Nucleus accumbens (tissue), 56 donors: ENCODE measurements around the gene SURF2.
"Not testable (repeated sequence)": the region's sequence is repeated elsewhere in the genome, so short reads cannot be mapped to it uniquely, and the experiment has no call there.

Source experiments
- DNase-seq, 56 donors: peaks; one replicate each; lab custom pipeline; 2025; lab: John Stamatoyannopoulos, UW

The SURF2 gene

DNA sequence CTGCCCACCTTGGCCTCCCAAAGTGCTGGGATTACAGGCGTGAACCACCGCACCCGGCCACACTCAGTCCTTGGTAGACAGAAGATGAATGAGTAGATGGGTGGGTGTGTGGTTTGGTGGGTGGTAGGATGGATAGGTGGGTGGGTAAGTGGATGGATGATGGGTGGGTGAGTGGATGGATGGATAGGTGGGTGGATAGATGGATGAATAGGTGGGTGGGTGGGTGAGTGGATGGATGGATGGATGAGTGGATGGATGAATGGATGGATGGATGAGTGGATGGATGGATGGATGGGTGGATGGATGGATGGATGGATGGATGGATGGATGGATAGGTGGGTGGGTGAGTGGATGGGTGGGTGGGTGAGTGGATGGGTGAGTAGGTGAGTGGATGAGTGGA, 36.0 kb downstream of the SURF2 start:
- not testable (repeated sequence) for DNase-seq

GRCh38 chr9:133393399-133393798, 37.0 kb downstream of the SURF2 start:
- DNase-seq = no peak

- DNase-seq = no peak
Measured at GRCh38 chr9:133394687-133395271, 38.4 kb downstream of the SURF2 start.

- no peak for DNase-seq
Measured at GRCh38 chr9:133396952-133397351, 40.6 kb downstream of the SURF2 start.

DNA sequence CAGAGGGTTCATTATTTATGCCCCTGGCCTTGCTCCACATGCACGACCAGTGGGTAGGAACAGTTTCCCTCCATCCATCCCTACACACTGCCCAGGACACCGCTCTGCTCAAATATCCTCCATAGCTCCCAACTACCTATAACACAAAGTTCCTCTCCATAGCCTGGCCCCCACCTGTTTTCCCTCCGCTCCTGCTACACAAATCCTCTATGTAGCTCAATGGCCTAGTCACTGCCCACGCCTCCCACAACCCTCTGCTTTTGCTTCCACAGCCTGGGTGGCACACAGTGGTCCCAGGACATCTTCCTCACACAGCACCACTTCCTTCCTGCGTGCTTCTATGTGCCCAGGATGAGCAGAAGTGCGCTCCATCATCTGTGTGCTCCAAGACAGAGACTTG, 41.0 kb downstream of the SURF2 start:
- no peak for DNase-seq

DNA sequence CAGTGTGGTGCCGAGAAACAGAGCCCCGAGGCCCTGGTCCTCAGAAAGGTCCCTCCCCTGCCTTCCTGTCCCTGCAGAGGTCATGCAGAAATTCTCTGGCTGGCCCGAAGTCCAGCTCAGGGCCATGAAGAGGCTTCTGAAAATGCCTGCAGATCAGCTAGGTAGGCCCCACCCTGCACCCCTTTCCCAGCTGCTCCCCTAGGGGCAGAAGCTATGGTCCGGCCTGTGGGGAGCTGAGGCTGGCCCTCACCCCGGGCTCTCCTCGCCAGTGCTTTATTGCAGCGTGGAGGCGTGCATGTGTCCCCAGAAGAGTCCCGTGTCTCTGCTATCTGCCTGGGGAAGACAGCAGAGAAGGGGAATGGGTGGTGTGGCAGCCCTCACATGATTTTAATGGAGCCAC, 41.5 kb downstream of the SURF2 start:
- DNase-seq = no peak

- DNase-seq = no peak
Measured at GRCh38 chr9:133400292-133400691, 43.9 kb downstream of the SURF2 start.

DNA sequence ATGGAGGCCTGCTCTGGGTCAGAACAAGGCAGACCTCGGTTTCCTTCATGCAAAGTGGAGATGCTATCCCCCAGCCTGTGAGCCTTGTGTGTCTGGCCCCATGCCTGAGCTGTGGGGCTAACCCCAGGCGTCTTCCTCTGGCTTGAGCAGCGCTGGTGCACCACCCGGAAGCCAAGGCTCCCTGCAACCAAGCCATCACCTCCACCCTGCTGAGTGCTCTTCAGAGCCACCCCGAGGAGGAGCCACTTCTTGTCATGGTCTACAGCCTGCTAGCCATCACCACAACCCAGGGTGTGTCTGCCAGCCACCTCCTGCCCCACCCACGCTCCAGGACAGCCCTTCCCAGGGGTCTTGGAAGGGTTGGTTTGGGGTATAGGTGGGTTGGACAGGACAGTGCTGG, 45.2 kb downstream of the SURF2 start:
- no peak for DNase-seq

DNA sequence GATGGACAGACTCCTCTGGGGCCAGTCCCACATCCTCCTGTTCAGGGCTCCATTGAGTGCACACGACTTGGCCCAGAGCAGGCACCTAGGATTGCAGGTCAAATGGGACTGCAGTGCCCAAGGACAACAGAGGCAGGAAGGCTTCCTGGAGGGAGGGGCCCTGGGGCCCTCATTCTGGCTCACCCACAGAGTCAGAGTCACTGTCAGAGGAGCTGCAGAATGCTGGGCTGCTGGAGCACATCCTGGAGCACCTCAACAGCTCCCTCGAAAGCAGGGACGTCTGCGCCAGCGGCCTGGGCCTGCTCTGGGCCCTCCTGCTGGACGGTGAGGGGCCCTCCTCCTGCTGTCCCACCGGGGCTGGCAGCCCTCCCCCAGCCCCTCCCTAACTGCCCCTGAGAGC, 46.3 kb downstream of the SURF2 start:
- no peak for DNase-seq

- no peak for DNase-seq
Measured at GRCh38 chr9:133403766-133404453, 47.6 kb downstream of the SURF2 start.

GRCh38 chr9:133404454-133405002, 48.2 kb downstream of the SURF2 start:
- no peak for DNase-seq

DNA sequence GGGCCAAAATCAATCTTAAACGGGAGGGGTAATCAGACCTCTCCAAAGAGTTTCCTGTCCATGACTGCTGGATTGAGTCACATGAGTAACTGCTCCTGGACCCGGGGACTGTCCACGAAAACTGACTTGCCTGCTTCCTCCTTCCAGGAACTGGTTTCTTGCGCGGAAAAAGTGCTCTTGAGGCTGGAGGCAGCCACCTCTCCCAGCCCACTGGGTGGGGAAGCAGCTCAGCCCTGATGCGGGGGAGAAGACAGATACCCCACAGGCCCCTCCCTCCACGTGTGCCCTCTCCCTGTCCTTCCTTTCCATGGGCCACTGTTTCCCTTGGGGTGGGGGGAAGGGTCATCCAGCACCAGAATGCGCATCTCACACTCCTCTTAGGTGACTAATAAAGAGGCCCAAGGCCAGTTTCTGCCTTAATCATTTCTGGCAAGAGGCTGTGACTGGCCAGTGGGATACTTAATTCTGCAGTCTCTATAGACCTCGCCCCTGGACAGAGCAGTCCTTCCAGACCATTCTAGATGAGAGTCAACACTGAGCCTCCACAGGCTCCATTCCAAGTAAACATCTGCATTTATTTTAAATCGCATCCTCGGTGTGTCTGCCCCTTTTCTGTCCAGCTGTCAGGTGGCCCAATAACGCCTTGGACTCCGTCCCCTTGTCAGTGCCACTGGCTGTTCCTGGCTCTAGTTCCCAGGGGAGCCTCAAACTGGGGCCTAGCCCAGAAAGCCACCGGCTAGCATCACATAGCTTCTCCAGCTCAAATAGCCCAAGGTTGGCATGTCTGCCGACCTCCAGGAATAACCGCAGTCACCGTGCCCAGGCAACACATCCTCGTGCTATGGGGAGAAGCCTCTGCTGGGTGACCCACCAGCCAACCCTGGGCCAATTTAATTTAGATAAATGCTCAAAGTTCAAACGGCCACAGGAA, 49.4 kb downstream of the SURF2 start:
- no peak for DNase-seq

GRCh38 chr9:133406480-133407307, 50.3 kb downstream of the SURF2 start:
- DNase-seq = peak in 50 of 56 donors; percentile 8 to 76 (median 51)

- DNase-seq = no peak
Measured at GRCh38 chr9:133408042-133408441, 51.7 kb downstream of the SURF2 start.
